Measurements from ENCODE around the gene C20orf141.

The C20orf141 gene

GRCh38 chr20:2838847-2839671 lies 24.3 kb downstream of the C20orf141 start:
- DNase-seq (ENCODE audit: low spot score) = peak; percentile 36
- in situ Hi-C loops (cut with MboI; ENCODE audit: low sequenced_read_pairs, unreplicated experiment) = no loop called here
- TF ChIP-seq CTCF (IDR thresholded peaks at IDR 0.05; ENCODE audit: borderline replicate concordance, control extremely low read depth, extremely low read depth, insufficient read depth, missing control alignments) = no peak

- no peak for TF ChIP-seq CTCF (IDR thresholded peaks at IDR 0.05; ENCODE audit: borderline replicate concordance, control extremely low read depth, extremely low read depth, insufficient read depth, missing control alignments)
- no peak for DNase-seq (ENCODE audit: low spot score)
- in situ Hi-C loops (cut with MboI; ENCODE audit: low sequenced_read_pairs, unreplicated experiment) = no loop called here
These were observed 24.9 kb downstream of the C20orf141 start for GRCh38 chr20:2839732-2840137.

- DNase-seq (ENCODE audit: low spot score) = peak; percentile 99
- in situ Hi-C loops (cut with MboI; ENCODE audit: low sequenced_read_pairs, unreplicated experiment) = no loop called here
- TF ChIP-seq CTCF (IDR thresholded peaks at IDR 0.05; ENCODE audit: borderline replicate concordance, control extremely low read depth, extremely low read depth, insufficient read depth, missing control alignments) = no peak
These were observed 25.6 kb downstream of the C20orf141 start, which contains the start of the genes PCED1A and VPS16 for GRCh38 chr20:2840138-2840966. Gene PCED1A (minus strand): TSS chr20:2840655. CDS start chr20:2839912, 743 bp downstream. Gene VPS16 (plus strand): TSS chr20:2840745. CDS start chr20:2840775, 30 bp downstream.

- in situ Hi-C loops (cut with MboI; ENCODE audit: low sequenced_read_pairs, unreplicated experiment) = no loop called here
- TF ChIP-seq CTCF (IDR thresholded peaks at IDR 0.05; ENCODE audit: borderline replicate concordance, control extremely low read depth, extremely low read depth, insufficient read depth, missing control alignments) = no peak
- DNase-seq (ENCODE audit: low spot score) = peak; percentile 77
These were observed 26.3 kb downstream of the C20orf141 start for GRCh38 chr20:2840967-2841531.

- DNase-seq (ENCODE audit: low spot score) = no peak
- in situ Hi-C loops (cut with MboI; ENCODE audit: low sequenced_read_pairs, unreplicated experiment) = no loop called here
- no peak for TF ChIP-seq CTCF (IDR thresholded peaks at IDR 0.05; ENCODE audit: borderline replicate concordance, control extremely low read depth, extremely low read depth, insufficient read depth, missing control alignments)
These were observed 30.8 kb downstream of the C20orf141 start for GRCh38 chr20:2845607-2846006.

- in situ Hi-C loops (cut with MboI; ENCODE audit: low sequenced_read_pairs, unreplicated experiment) = no loop called here
- peak; percentile 1 for DNase-seq (ENCODE audit: low spot score)
- no peak for TF ChIP-seq CTCF (IDR thresholded peaks at IDR 0.05; ENCODE audit: borderline replicate concordance, control extremely low read depth, extremely low read depth, insufficient read depth, missing control alignments)
These were observed 31.9 kb downstream of the C20orf141 start for GRCh38 chr20:2846698-2847097.
